BE2C (cell line): Measurements from ENCODE around the gene DYNC2H1.

Source experiments
- DNase-seq: peaks from one replicate; pipeline ENCODE4 v3.0.0-alpha.2; 2020
- H3K27me3 ChIP-seq: fragments of 250-450 bp; sonication (Bioruptor Pico); 2 replicates; pipeline ENCODE4 v1.5.1; 2020; ENCODE audit warnings: mild to moderate bottlenecking
- H3K36me3 ChIP-seq: fragments of 250-450 bp; sonication (Bioruptor Pico); 2 replicates; pipeline ENCODE4 v1.5.1; 2020; ENCODE audit warnings: mild to moderate bottlenecking
- H3K4me1 ChIP-seq: fragments of 250-450 bp; sonication (Bioruptor Pico); 2 replicates; pipeline ENCODE4 v1.5.1; 2020
- H3K4me3 ChIP-seq: 2 replicates; pipeline ENCODE4 v1.5.1; 2011; ENCODE audit warnings: low read depth, low read length
- H3K9me3 ChIP-seq: fragments of 250-450 bp; sonication (Bioruptor Pico); 2 replicates; pipeline ENCODE4 v1.5.1; 2020
- CTCF ChIP-seq: IDR thresholded peaks from 2 replicates; pipeline ENCODE4 v1.5.1; 2012; ENCODE audit warnings: mild to moderate bottlenecking, low read depth, low read length

DYNC2H1 gene

GRCh38 chr11:103396237-103396636, 287.0 kb downstream of the DYNC2H1 start:
- Histone ChIP-seq H3K4me1 (no peaks in the 10 kb centered on the region), H3K4me3 (no peak overlapping the region), H3K9me3 (no peaks in the 10 kb centered on the region; the same call in 1 of the 2 replicates), H3K27me3 (no peaks in the 10 kb centered on the region), H3K36me3 (no peaks in the 10 kb centered on the region)
- TF ChIP-seq CTCF: no peak
- no peak for DNase-seq

GRCh38 chr11:103397369-103397768, 288.1 kb downstream of the DYNC2H1 start:
- H3K36me3 ChIP-seq: no peaks in the 10 kb centered on the region
- no peak for TF ChIP-seq CTCF
- no peak for DNase-seq

GRCh38 chr11:103398829-103399228, 289.6 kb downstream of the DYNC2H1 start:
- no peak overlapping the region for H3K4me3 ChIP-seq
- no peaks in the 10 kb centered on the region for H3K36me3 ChIP-seq
- DNase-seq: no peak
- no peaks in the 10 kb centered on the region for H3K9me3 ChIP-seq
- TF ChIP-seq CTCF: no peak
- no peaks in the 10 kb centered on the region for H3K4me1 ChIP-seq
- H3K27me3 ChIP-seq: no peaks in the 10 kb centered on the region

More at GRCh38 chr11:103397369-103397768, 288.1 kb downstream of the DYNC2H1 start:
- Histone ChIP-seq H3K4me3 (no peak overlapping the region), H3K4me1 (no peaks in the 10 kb centered on the region), H3K27me3 (no peaks in the 10 kb centered on the region), H3K9me3 (no peaks in the 10 kb centered on the region; the same call in 1 of the 2 replicates)

DNA sequence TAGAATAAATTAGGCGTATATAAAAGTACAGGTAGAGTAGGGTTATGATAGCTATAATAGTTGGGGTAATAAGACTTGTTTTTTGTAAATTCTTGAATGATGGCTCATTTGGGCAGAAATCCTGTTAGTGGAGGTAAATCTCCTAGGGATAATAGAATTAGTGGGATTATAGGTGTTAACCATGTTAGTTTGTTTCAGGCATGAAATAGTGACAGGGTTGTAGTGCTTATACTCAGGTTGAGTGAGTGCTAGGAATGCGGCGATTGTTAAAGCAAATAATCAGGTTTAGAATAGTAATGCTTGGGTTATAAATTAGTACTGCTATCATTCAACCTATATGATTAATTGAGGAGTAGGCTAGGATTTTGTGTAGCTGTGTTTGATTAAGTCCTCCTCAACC, 297.1 kb downstream of the DYNC2H1 start:
- no peak overlapping the region for H3K4me3 ChIP-seq
- H3K4me1 ChIP-seq: no peaks in the 10 kb centered on the region
- no peak for DNase-seq
- no peak for TF ChIP-seq CTCF
- no peaks in the 10 kb centered on the region for H3K36me3 ChIP-seq
- no peaks in the 10 kb centered on the region for H3K9me3 ChIP-seq
- H3K27me3 ChIP-seq: no peaks in the 10 kb centered on the region

DNA sequence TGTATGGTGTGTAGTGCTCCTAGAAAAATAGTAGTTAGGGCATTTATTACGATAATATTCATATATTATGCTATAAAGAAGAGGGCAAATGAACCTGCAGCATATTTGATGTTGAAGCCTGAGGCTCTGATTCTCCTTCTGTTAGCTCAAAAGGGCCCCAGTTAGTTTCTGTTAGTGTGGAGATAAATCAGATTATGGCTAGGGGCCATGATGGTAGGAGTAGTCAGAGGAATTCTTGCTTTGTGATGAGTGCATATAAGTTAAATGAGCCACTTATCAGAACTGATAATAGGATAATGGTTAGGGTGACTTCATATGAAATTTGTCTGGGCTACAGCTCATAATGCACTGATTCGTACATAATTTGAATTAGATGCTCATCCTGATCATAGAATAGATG, 298.4 kb downstream of the DYNC2H1 start:
- no peaks in the 10 kb centered on the region for H3K9me3 ChIP-seq
- DNase-seq: no peak
- no peaks in the 10 kb centered on the region for H3K4me1 ChIP-seq
- TF ChIP-seq CTCF: no peak
- H3K27me3 ChIP-seq: no peaks in the 10 kb centered on the region
- no peak overlapping the region for H3K4me3 ChIP-seq
- H3K36me3 ChIP-seq: no peaks in the 10 kb centered on the region

- no peaks in the 10 kb centered on the region for H3K36me3 ChIP-seq
- no peak for TF ChIP-seq CTCF
- no peaks in the 10 kb centered on the region for H3K4me1 ChIP-seq
- H3K9me3 ChIP-seq: no peaks in the 10 kb centered on the region
- no peak overlapping the region for H3K4me3 ChIP-seq
- no peaks in the 10 kb centered on the region for H3K27me3 ChIP-seq
- DNase-seq: no peak
These were observed 304.2 kb downstream of the DYNC2H1 start for GRCh38 chr11:103413266-103413888.
